Measurements from ENCODE around the gene CGB7.

DNA sequence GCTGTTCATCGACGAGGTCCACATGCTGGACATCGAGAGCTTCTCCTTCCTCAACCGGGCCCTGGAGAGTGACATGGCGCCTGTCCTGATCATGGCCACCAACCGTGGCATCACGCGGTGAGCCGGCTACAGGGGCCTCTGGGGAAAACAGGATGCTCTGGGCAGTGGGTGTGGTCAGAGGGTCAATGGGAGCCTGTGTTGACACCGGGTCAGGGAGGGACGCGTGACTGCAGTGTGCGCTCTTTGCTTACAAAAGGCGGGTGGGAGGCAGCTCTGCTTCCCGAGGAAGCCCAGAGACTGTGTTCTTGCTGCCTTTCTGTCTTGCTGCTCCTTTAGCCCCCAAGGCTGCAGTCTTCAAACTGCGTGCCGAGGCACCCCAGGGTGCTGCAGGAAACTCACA is 46.4 kb downstream of the CGB7 start:
- TF ChIP-seq ZNF747 (tag by site-specific recombination; IDR thresholded peaks at IDR 0.05) (no peak), ZBTB48 (tag by site-specific recombination; IDR thresholded peaks at IDR 0.05) (no peak), ZNF121 (tag by site-specific recombination; IDR thresholded peaks at IDR 0.05) (no peak), ZNF274 (IDR thresholded peaks at IDR 0.05; ENCODE audit: low read length) (no peak), ZNF274 (tag by site-specific recombination; IDR thresholded peaks at IDR 0.05; ENCODE audit: borderline replicate concordance) (no peak)
- TF ChIP-seq, protein P1, sequence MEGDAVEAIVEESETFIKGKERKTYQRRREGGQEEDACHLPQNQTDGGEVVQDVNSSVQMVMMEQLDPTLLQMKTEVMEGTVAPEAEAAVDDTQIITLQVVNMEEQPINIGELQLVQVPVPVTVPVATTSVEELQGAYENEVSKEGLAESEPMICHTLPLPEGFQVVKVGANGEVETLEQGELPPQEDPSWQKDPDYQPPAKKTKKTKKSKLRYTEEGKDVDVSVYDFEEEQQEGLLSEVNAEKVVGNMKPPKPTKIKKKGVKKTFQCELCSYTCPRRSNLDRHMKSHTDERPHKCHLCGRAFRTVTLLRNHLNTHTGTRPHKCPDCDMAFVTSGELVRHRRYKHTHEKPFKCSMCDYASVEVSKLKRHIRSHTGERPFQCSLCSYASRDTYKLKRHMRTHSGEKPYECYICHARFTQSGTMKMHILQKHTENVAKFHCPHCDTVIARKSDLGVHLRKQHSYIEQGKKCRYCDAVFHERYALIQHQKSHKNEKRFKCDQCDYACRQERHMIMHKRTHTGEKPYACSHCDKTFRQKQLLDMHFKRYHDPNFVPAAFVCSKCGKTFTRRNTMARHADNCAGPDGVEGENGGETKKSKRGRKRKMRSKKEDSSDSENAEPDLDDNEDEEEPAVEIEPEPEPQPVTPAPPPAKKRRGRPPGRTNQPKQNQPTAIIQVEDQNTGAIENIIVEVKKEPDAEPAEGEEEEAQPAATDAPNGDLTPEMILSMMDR (tag by site-specific recombination; IDR thresholded peaks at IDR 0.05), result no peak

All from HEK293 (cell line).